ENCODE measurements around the gene TGM5.
"Not testable (repeated sequence)": the region's sequence is repeated elsewhere in the genome, so short reads cannot be mapped to it uniquely, and the experiment has no call there.

Gene TGM5, protein sequence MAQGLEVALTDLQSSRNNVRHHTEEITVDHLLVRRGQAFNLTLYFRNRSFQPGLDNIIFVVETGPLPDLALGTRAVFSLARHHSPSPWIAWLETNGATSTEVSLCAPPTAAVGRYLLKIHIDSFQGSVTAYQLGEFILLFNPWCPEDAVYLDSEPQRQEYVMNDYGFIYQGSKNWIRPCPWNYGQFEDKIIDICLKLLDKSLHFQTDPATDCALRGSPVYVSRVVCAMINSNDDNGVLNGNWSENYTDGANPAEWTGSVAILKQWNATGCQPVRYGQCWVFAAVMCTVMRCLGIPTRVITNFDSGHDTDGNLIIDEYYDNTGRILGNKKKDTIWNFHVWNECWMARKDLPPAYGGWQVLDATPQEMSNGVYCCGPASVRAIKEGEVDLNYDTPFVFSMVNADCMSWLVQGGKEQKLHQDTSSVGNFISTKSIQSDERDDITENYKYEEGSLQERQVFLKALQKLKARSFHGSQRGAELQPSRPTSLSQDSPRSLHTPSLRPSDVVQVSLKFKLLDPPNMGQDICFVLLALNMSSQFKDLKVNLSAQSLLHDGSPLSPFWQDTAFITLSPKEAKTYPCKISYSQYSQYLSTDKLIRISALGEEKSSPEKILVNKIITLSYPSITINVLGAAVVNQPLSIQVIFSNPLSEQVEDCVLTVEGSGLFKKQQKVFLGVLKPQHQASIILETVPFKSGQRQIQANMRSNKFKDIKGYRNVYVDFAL

GRCh38 chr15:43266834-43267233 is at the start of gene TGM5:
Gene TGM5 (minus strand): TSS chr15:43266928. CDS start chr15:43266849, 79 bp downstream.
- DNase-seq, result no peak

GRCh38 chr15:43314171-43314570 is 47.4 kb upstream of the TGM5 start:
- no peak for DNase-seq

- no peak for DNase-seq
Measured at GRCh38 chr15:43312378-43312777, 45.6 kb upstream of the TGM5 start.

DNA sequence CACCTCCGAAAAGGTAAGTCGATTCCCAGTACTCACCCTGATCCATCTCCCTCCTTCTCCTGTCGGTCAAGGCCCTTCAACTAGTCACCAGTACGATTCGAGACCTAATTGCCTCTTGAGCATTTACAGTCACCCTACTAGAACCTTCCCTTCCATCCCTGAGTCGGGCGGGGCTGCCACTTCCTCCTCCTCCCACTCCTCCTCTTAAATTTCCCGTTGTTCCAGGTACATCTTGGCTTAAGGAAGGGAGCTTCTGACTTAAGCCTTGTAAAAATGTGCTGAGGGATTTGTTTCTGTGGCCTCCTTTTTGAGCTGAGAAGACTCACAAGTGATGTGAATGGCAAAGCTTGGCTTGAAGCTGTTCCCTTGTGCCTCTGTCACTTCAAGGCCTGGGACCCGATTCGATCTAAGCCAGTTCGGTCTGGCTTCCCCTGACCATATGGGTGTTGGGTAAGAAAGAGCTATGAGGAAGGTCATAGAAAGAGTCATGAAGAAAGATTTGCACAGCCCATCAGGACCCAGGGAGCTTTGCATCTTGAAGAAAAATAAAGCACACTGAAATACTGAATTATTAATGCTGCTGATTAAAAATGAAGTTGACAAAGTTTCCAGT is 35.6 kb upstream of the TGM5 start, which contains the start of gene TGM7:
Gene TGM7 (minus strand): TSS at position 51 of the 613 bp plus-strand sequence.
- DNase-seq, result no peak

DNA sequence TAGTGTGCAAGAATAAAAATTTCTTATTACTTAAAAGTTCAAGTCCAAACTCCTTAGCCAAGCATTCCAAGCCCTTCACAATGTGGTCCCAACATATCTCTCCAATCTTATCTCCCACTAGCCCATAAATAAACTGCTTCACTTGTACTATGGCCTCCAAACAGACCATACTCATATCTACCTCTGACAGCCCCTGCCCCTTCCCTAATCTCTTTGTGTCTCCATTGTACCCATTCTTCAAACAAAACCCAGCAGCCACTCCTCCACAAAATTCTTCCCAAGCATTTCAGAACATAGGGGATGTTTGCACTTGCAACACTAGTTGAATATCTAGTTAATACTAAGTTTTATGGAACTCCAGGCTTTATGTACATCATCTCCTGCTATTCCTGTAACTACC is 33.2 kb upstream of the TGM5 start:
- DNase-seq, result no peak

- DNase-seq, result no peak
Measured at GRCh38 chr15:43299411-43299810, 32.7 kb upstream of the TGM5 start.

DNA sequence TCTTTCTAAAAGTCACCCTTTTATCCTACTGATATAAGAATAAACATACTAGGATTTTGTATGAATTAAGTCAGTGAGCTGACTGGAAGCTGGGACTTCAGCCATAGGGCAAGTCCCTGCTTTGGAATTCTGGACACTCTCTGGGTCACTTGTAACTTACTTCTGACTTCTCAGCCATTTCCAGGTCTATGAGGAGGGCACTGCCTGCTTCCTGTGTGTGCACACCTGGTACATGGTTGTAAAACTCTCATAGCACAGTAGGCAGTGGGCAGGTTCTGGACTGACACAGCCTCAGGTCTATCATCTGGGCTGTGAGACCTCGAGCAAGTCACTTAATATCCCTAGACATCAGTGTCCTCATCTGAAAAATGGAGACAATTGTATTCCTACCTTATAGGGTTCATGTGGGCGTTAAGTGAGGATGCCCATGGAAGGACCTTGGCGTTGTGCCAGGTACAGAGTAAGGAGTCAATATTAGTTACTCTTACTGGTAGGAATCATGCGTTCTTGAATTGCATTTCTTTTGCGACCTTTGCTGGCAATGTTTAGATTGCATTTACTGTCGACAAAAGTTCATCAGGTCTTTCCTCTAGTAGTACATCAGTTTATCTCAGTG is 27.5 kb upstream of the TGM5 start:
- no peak for DNase-seq

DNA sequence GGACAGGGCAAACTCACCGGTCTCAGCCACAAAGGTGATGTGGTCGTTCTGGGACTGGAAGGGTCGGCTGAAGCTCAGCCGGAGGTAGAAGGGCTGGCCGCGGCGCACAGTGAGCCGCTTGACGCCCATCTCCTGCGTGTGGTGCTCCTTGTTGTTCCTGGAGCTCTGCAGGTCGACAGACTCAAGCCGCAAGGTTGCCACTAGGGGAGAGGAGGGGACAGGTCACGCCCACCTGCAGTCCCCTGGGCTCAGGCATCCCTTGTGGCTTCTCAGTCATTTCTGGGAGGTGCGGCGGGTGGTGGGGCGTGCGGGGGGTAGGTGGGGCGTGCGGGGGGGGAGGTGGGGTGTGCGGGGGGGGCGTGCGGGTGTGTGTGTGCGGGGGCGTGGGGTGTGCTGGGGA is 26.7 kb upstream of the TGM5 start:
- no peak for DNase-seq

DNA sequence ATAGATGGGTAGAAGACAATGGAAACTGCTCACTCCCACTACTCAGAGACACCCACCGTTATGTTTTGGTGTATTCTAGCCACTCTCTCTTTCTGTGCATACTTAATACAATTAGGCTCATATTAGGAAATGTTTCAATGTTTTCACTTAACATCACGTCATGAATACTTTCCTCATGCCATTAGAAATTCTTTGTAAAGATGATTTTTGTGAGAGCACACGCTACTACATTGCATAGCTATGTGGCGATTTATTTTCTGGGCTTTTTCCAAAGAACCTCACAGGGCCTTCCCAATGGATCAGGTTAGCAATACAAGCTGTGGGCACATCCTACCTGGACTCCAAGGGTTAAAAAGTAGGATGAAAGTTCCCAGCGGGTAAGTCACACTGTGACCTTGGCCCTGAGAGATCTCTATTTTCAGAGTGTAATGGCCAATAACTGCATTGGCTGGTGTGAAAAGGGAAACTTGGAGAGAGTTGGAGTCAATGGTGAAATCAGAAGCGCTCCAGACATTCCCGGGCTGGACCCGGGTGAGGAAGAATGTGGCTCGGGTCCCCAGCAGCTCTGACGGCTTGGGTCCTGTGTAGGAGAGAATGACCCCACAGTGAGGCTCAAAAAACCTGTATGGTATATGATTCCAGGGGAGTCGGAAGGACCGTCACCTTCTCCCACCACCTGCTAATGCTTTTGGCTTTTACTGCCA is 25.8 kb upstream of the TGM5 start:
- no peak for DNase-seq

- DNase-seq, result not testable (repeated sequence)
Measured at GRCh38 chr15:43289656-43290055, 22.9 kb upstream of the TGM5 start.

GRCh38 chr15:43287254-43287653 is 20.5 kb upstream of the TGM5 start:
- no peak for DNase-seq

GRCh38 chr15:43286074-43286473 is 19.3 kb upstream of the TGM5 start:
- no peak for DNase-seq

GRCh38 chr15:43285609-43286037 is 18.9 kb upstream of the TGM5 start:
- peak; percentile 25 for DNase-seq

DNA sequence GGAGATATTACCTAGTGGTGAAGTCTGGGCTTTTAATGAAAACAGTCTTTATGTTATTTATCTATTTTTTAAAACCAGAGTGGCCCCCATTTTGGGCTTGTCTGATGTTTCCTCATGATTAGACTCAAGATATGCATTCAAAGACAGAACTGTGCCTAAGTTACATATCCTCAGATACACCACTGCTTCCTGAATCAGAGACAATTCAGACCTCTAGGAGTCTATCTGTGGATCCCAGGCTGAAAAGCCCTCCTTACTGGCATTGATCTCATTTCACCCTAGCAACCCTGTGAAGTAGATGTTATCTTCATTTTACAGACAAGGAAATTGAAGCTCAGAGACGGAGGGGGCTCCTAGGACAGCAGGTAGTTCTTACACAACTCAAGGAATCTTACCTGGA is 16.8 kb upstream of the TGM5 start:
- DNase-seq, result no peak

- no peak for DNase-seq
Measured at GRCh38 chr15:43281926-43282602, 15.3 kb upstream of the TGM5 start.

- no peak for DNase-seq
Measured at GRCh38 chr15:43280996-43281395, 14.3 kb upstream of the TGM5 start.

DNA sequence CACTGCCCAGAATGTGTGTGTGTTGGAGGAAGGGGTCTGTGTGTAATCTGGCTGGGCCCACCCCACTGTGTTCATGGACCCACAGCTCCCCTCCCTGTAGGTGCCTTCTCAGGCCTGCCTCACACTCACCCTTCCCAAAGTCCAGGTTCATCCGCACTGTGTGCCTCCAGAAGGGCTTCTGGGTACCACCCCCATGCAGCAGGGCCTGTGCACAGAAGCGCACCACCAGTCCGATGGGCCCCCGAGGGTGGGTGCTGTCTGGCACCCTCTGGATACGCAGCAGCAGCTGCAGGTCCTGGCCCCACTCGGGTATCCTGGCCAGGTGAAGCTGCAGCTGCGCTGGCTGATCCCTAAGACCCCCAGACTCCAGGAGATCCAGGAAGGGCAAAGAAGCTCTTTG is 12.8 kb upstream of the TGM5 start:
- no peak for DNase-seq

GRCh38 chr15:43278869-43279268 is 12.1 kb upstream of the TGM5 start:
- DNase-seq, result no peak

DNA sequence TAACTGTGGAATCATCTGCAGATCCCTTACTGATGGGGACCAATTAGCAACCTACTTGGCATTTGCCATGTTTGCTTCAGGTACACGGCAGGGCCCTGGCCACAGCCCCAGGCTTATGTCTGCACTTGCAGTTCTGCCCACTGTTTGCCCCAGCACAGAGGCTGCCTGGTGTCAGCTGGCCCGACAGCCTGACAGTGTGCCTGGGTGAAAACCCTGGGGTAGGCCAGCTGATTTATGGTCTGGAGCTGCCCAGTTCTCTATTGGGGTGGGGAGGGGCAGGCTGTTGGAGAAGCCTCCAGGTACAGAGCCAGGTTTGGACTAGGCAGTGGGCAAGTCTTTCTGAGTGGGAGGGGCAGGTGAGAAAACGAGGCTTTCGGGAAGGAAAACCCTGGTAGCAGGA is 11.2 kb upstream of the TGM5 start:
- no peak for DNase-seq

DNA sequence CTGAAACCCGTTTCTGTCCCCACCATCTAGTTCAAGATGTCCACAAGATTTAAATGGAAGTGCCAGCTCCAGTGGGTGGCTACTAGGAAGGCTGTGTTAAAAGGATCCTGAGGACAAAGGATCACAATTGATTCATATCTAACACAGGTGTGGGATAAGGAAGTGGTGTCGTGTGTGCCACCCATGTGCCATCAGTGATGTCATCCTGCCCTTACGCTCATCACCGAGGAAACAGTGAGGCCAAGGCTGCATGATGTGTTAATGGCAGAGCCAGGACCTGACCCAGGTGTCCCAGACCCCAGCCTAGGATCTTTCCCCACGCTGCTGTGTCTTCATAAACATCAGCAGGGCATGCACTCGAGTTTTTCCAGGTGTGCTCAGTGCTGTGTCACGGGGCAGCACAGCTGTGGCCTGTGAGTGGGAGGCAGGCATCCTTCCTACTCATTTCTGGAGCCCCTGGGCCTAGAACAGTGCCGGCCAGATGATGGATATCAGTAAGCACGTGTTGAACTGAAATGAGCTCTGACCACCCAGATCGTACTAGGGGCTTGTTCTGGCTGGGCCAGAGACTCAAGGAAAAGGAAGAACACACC is 10.6 kb upstream of the TGM5 start:
- DNase-seq, result no peak

- DNase-seq, result no peak
Measured at GRCh38 chr15:43276563-43277200, 10.0 kb upstream of the TGM5 start.

Data from activated T-cell treated with anti-CD3 and anti-CD28 coated beads, Interleukin-2, amount 50 U/mL, for 1 hour (primary cell).